Astrocyte of the spinal cord (primary cell): ENCODE data around the gene FOXO6.

Experiments used
- DNase-seq: peaks from one replicate; pipeline ENCODE4 v3.0.0; 2011; ENCODE audit warnings: low read depth, low spot score
- H3K4me3 ChIP-seq: 2 replicates; pipeline ENCODE4 v1.5.1; 2011; ENCODE audit warnings: low read depth, mild to moderate bottlenecking, low read length, moderate library complexity
- CTCF ChIP-seq: IDR thresholded peaks from 2 replicates; pipeline ENCODE4 v1.5.1; 2012; ENCODE audit warnings: low read depth, mild to moderate bottlenecking, low read length, inconsistent platforms
- in situ Hi-C: cut with HindIII; loops from 2 replicates; pipeline ENCODE4 v1.10.0; 2017; ENCODE audit warnings: low sequenced_read_pairs

FOXO6 gene

GRCh38 chr1:41317361-41317760, 43.9 kb upstream of the FOXO6 start:
- TF ChIP-seq CTCF = no peak
- H3K4me3 ChIP-seq = no peak overlapping the region
- in situ Hi-C loops = no loop called here
- no peak for DNase-seq

DNA sequence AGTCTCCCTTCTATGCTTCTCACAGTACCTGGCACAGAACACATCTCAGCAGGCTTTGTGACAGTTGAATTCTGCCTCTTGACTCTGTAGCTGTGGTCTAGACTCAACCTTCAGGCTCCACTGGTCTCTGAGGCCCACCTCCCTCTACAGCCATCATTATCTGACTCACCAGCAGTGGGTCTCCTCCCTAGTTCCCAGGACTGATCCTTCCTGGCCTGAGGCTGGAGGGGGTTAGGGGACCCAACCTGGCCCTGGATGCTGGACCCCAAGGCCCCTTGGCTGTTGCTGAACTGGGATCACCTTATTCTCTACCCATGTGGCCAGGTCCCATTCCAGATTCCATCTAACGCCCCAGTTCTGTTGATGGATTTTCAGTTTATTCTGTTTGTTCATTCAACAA, 43.1 kb upstream of the FOXO6 start:
- in situ Hi-C loops = no loop called here
- no peak overlapping the region for H3K4me3 ChIP-seq
- no peak for DNase-seq
- TF ChIP-seq CTCF = no peak

GRCh38 chr1:41319106-41319755, 42.0 kb upstream of the FOXO6 start:
- no peak for DNase-seq
- in situ Hi-C loops = no loop called here
- H3K4me3 ChIP-seq = no peak overlapping the region
- TF ChIP-seq CTCF = no peak

- TF ChIP-seq CTCF = no peak
- in situ Hi-C loops = no loop called here
- no peak overlapping the region for H3K4me3 ChIP-seq
- DNase-seq = no peak
These were observed 41.2 kb upstream of the FOXO6 start for GRCh38 chr1:41319807-41320711.

DNA sequence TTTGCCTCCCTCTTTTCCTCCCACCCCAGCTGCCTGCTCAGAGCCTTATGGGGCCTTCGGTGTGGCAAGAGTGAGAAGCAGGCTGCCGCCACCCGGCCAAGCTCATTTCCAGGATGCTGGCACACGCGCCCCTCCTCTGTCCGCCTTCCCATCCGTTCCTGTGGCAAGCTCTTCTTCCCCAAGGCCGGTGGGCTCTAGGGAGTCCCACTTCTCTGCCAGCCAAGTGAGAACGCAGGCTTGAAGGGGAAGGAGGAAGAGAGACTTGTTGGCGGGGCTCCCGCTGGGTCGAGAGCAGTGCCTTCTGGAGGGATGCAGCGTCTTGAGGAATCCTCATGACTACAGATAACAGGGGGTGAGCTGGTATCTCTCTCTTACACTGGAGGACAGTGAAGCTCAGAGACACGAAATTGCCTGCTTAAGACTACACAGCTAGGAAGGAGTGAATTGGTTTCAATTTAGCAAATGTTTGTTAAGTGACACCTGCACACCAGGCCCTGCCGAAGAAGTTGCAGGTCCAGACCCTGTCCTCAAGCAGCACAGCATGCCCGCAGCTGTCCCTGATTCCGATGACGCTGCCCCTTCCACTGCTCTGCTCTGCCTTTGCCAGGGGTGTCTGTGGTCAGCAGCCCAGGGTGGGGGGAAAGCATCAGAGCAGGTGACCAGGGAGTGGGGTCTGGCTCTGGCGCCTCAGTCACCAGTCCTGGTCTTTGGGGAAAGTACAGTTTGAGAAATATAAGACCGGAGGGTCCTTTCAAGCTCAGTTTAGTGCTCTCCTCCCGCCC, 40.1 kb upstream of the FOXO6 start:
- TF ChIP-seq CTCF = no peak
- no peak overlapping the region for H3K4me3 ChIP-seq
- in situ Hi-C loops = no loop called here
- DNase-seq = no peak

- no peak for TF ChIP-seq CTCF
- no peak for DNase-seq
- in situ Hi-C loops = no loop called here
- no peak overlapping the region for H3K4me3 ChIP-seq
These were observed 39.1 kb upstream of the FOXO6 start for GRCh38 chr1:41322101-41322661.
